GM18507 (cell line): ENCODE data around the gene TENT4A.
A peak's percentile ranks its signal among the peaks of the same experiment; 100 is the strongest.

Experiments used
- DNase-seq: peaks from one replicate; pipeline ENCODE4 v3.0.0; 2011; ENCODE audit warnings: low read depth; ENCODE audit not compliant: insufficient read length; ENCODE audit errors: extremely low spot score
- FAIRE-seq: peaks from 2 replicates; lab custom pipeline; 2011; peaks lifted over from hg19 to GRCh38; lab: Jason Lieb, UNC

Gene TENT4A

GRCh38 chr5:6699357-6699756 is 13.9 kb upstream of the TENT4A start:
- DNase-seq (no peak), FAIRE-seq (no peak)

DNA sequence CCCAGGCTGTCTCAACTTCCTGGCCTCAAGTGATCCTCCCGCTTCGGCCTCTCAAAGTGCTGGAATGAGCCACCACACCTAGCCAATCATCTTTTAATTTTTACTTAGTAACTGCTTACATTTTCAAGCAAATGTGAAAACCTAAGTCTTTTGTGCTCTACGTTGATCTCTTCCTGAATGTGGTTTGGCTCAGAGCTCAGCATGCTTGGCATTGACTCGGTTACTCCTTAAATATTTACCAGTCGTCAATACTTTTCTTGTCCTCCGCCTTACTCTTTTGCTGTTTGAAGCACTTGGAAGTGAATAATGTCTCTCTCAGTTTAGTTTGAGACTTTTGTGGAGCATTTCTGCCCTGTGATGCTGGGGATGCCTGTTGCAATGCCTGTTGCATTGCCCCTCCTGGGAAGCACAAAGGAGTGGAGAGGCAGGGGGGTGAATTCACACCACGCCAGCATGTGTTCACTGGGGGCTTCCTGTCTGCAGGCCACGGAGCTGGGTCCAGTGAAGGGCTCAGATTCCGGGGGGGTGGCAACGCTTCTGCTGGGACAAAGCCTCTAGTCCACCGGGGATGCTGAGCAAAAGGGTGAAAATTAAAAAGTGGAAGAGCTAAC is 13.1 kb upstream of the TENT4A start:
- DNase-seq (no peak), FAIRE-seq (no peak)

DNA sequence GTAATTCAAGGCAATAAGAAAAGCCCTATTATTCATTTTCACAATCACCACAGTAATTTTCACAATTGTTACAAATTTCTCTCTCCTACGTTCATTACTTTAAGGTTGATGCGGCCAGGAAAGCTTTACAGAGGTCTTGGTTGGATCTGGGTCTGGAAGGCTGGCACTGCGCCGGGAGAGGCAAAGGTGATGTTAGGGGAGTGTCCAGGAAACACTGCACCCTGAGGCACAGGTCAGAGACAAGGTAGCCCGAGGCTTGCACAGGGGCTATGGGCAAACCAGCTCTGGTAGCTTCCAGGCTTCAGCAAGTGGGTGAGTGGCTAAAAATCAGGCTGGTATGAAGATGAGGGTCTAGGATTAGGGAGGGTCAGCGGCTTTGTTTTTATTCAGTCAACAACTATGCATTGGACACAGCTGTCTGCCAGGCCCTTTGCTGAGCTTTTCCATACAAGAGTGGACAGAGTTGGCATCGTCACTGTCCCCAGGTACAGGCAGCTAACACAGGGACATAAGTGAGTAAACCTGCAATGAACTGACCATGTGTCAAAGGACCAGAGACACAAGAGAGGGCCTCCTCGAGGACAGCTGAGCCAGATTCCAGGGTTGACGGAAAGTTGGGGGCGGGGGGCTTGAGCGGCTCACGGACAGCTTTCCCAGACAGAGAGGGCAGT is 12.4 kb upstream of the TENT4A start:
- DNase-seq, result no peak
- FAIRE-seq, result no peak

GRCh38 chr5:6701491-6701890 is 11.7 kb upstream of the TENT4A start:
- FAIRE-seq, result no peak

DNA sequence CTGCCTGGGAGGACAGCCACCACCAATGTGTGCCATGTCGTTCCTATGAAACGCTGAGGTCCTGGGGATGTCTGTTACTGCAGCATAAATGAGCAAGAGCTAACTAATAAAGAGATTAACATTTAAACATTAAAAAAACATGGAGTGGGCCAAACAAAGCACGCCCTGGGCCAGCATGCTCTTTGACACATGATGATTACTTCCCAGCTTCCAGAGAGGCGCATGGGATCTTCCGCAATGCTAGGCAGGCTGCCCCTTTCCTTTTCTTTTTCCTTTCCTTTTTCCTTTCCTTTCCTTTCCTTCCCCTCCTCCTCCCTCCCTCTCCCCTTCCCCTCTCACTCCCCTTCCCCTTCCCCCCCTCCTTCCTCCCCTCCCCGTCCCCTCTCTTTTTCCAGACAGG is 10.6 kb upstream of the TENT4A start:
- FAIRE-seq (no peak), DNase-seq (no peak)

More at GRCh38 chr5:6701491-6701890, 11.7 kb upstream of the TENT4A start:
- DNase-seq, result no peak

- DNase-seq (no peak), FAIRE-seq (no peak)
Measured at GRCh38 chr5:6703806-6704205, 9.4 kb upstream of the TENT4A start.

DNA sequence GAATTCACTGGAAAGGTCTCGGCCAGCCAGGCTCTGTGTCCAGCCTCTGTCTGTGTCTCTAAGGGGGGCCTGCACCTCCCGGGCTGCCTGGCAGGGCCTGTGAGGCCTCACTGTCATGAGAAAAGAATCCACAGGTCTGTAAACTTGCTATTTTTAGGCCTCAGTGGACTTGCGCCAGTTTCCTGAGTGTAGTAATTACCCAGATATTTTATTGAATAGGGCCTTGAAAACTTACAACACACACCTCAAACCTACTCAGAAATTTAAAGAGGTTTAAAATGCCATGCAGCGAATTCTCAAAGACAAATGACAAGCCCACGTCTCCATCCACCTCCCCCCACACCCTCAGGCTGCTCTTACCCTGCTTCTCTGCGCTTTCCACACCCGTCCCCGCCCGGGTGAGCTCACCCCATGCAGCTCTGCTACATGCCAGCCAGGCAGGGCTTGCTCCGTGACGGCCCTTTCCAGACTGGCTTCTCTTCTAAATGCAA is 8.8 kb upstream of the TENT4A start:
- no peak for FAIRE-seq
- DNase-seq, result no peak

DNA sequence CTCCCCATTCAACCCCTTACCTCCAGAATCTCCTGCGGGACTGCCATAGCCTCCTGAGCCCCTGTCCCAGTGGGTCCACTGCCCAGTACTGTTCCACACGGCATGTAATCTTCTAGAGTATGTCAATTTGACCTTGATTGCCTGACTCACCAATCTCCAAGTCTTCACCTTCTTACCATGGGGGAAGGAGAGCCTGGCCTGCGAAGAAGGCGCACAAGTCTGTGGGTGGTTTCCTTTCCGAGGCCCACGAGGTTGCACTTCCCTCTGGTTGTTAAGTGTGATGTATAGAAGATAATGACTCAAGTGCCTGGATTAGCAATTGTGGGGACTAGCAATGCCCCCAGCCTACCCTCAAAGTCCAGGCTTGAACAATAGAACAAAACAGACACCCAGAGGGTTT is 8.1 kb upstream of the TENT4A start:
- FAIRE-seq (no peak), DNase-seq (no peak)

- no peak for FAIRE-seq
- no peak for DNase-seq
Measured at GRCh38 chr5:6705959-6706358, 7.3 kb upstream of the TENT4A start.

GRCh38 chr5:6707852-6708251 is 5.4 kb upstream of the TENT4A start:
- DNase-seq, result no peak
- FAIRE-seq, result no peak

DNA sequence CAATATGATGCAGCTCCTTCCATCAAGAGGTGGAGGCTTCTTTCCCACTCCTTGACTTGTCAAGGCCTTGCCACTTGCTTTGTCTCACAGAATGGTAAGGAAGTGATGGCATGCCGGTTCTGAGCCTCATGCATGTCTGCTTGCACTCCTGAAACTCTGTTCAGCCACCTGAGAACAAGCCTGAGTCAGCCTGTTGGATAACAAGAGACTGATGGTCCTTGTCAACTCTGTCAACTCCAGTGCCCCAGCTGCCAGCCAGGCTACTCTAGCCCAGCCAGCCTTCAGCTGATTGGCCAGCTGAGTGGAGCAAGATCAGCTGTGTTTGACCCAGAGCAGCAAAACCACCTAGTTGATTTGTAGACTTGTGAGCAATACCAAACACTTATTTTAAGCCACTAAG is 4.4 kb upstream of the TENT4A start:
- DNase-seq, result no peak
- no peak for FAIRE-seq

- no peak for DNase-seq
- FAIRE-seq, result no peak
Measured at GRCh38 chr5:6710070-6710469, 3.2 kb upstream of the TENT4A start.

GRCh38 chr5:6710551-6711318 is 2.5 kb upstream of the TENT4A start:
- DNase-seq (no peak), FAIRE-seq (no peak)

DNA sequence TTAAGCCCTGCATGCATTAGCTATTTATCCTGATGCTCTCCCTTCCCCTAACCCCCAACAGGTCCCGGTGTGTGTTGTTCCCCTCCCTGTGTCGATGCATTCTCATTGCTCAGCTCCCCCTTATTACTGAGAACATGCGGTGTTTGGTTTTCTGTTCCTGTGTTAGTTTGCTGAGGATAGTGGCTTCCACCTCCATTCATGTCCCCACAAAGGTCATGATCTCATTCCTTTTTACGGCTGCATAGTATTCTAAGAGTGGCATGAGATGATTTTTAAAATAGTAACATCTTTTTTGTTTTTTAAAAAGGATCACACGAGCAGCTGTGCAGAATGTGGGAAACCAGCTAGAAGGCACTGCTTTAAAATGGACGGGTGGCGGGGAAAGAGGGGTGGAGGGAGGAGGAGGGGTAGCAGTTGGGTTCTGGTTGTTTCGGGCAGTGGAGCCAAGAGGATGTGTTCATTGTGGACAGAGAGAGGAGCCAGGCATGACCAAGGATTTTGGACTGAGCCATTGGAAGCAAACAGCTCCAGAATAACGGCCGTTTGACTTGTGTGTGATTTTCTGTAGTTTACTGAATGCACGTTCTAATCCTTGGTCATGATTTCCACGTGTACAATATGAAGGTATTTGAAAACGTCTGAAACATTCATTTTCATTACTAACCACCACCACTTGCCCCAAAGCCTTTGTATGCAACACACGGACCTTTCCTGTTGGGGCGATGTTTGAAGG is 1.7 kb upstream of the TENT4A start:
- FAIRE-seq (no peak), DNase-seq (no peak)

DNA sequence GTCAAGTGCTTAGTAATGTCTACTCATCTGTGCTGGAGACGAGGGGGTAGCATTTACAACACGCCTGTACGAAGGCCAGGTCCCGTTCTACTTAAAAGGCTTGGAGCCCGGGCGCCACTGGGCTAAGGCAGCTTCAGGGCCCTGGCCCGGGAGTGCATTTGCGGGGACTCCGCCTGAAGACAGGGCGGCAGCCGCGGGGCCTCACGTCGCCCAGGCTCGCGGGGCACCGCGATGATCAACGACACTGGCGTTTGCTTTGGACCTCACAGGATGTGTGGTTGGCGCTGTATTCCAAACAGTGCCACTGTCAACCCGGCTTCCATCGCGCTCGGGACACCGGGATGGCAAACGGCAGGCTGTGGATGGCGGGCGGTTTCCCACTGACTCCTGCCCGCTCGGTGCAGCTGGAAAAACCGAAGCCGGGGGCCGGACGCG is 1.1 kb upstream of the TENT4A start:
- no peak for DNase-seq
- peak; percentile 75 for FAIRE-seq

GRCh38 chr5:6712577-6713273 is 507 bp upstream of the TENT4A start:
- FAIRE-seq (peak; percentile 86), DNase-seq (peak; percentile 83)

DNA sequence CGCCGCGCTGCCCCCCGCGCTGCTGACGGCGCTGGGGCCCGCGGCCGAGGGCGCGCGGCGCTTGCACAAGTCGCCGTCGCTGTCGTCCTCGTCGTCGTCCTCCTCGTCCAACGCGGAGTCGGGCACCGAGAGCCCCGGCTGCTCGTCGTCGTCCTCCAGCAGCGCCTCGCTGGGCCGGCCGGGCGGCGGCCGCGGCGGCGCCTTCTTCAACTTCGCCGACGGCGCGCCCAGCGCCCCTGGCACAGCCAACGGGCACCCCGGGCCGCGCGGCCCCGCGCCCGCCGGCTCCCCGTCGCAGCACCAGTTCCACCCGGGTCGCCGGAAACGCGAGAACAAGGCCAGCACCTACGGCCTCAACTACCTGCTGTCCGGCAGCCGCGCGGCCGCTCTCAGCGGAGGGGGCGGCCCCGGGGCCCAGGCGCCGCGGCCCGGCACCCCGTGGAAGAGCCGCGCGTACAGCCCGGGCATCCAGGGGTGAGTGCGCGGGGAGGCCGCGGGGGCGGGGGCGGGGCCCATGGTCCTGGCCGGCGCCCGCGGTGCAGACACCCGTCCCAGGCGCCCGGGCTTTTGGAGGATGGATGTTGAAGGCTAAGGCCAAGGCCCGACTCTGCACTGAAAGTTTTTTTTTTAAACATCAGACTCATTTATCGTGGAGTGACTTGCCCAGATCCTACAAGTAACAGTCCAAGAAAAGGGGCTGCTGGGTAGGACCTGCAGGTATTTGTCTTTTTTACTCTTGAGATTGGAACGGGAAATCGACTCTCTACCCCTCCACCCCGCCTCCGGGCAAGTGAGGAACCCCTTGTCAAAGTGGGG is 1.2 kb downstream of the TENT4A start:
- FAIRE-seq, result no peak
- DNase-seq, result no peak

DNA sequence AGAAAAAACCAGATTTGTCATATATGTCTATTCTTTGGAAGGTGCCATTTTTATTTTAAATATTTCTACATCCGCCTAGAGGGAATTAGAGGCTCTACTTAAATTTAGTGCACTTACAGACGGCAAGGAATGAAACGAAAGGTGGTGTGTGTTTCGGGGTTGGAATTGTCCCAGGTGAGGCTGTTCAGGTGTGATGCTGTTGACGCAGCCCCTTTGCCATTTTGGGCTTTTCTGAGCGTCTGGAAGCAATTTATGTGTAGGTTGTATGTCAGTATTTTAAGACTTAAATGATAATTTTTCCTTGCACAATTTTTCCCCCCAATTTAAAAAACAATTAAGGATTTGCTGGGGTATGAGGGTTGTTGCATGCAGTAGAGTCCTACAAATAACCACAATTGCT is 2.0 kb downstream of the TENT4A start:
- FAIRE-seq (no peak), DNase-seq (no peak)
